ENCODE results near the gene SLC4A3. TPM values are rescaled to one million over a fixed set of nuclear protein-coding genes. Genes with fewer than 3 reads are reported as not detected.

Gene SLC4A3
- polyA plus RNA-seq, 5 donors = 7.1 to 14.0 (median 10.3) TPM

- DNase-seq = no peak
These were observed 13.9 kb upstream of the SLC4A3 start for GRCh38 chr2:219613461-219614070.

GRCh38 chr2:219614076-219614860 is 13.2 kb upstream of the SLC4A3 start:
- DNase-seq = no peak

- DNase-seq = no peak
These were observed 12.4 kb upstream of the SLC4A3 start for GRCh38 chr2:219615036-219615435.

- no peak for DNase-seq
These were observed 11.5 kb upstream of the SLC4A3 start for GRCh38 chr2:219615894-219616293.

GRCh38 chr2:219616550-219616949 is 10.9 kb upstream of the SLC4A3 start:
- DNase-seq = no peak

- no peak for DNase-seq
These were observed 8.7 kb upstream of the SLC4A3 start for GRCh38 chr2:219618733-219619122.

GRCh38 chr2:219619235-219619634 is 8.2 kb upstream of the SLC4A3 start:
- no peak for DNase-seq

GRCh38 chr2:219620546-219620945 is 6.9 kb upstream of the SLC4A3 start:
- DNase-seq = no peak

GRCh38 chr2:219621935-219622334 is 5.5 kb upstream of the SLC4A3 start:
- no peak for DNase-seq

GRCh38 chr2:219622472-219622871 is 5.0 kb upstream of the SLC4A3 start:
- no peak for DNase-seq

GRCh38 chr2:219624565-219624964 is 2.9 kb upstream of the SLC4A3 start:
- no peak for DNase-seq

GRCh38 chr2:219625179-219625578 is 2.3 kb upstream of the SLC4A3 start:
- no peak for DNase-seq

GRCh38 chr2:219626540-219626939 is 890 bp upstream of the SLC4A3 start:
- no peak for DNase-seq

- DNase-seq = no peak
These were observed 980 bp downstream of the SLC4A3 start for GRCh38 chr2:219628235-219628985.

- DNase-seq = no peak
These were observed 1.8 kb downstream of the SLC4A3 start for GRCh38 chr2:219628986-219629901.

- DNase-seq = no peak
These were observed 2.7 kb downstream of the SLC4A3 start for GRCh38 chr2:219629976-219630695.

- DNase-seq = no peak
These were observed 3.5 kb downstream of the SLC4A3 start for GRCh38 chr2:219630770-219631405.

GRCh38 chr2:219631406-219631891 is 4.0 kb downstream of the SLC4A3 start:
- DNase-seq = no peak

- no peak for DNase-seq
These were observed 4.7 kb downstream of the SLC4A3 start for GRCh38 chr2:219631904-219632759.

Data from right lung (tissue), 5 donors.